ENCODE data around the gene ROR2.

ROR2 gene

GRCh38 chr9:91694081-91694870, 255.8 kb downstream of the ROR2 start:
- TF ChIP-seq, protein P1, sequence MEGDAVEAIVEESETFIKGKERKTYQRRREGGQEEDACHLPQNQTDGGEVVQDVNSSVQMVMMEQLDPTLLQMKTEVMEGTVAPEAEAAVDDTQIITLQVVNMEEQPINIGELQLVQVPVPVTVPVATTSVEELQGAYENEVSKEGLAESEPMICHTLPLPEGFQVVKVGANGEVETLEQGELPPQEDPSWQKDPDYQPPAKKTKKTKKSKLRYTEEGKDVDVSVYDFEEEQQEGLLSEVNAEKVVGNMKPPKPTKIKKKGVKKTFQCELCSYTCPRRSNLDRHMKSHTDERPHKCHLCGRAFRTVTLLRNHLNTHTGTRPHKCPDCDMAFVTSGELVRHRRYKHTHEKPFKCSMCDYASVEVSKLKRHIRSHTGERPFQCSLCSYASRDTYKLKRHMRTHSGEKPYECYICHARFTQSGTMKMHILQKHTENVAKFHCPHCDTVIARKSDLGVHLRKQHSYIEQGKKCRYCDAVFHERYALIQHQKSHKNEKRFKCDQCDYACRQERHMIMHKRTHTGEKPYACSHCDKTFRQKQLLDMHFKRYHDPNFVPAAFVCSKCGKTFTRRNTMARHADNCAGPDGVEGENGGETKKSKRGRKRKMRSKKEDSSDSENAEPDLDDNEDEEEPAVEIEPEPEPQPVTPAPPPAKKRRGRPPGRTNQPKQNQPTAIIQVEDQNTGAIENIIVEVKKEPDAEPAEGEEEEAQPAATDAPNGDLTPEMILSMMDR (IDR thresholded peaks at IDR 0.05), result no peak

DNA sequence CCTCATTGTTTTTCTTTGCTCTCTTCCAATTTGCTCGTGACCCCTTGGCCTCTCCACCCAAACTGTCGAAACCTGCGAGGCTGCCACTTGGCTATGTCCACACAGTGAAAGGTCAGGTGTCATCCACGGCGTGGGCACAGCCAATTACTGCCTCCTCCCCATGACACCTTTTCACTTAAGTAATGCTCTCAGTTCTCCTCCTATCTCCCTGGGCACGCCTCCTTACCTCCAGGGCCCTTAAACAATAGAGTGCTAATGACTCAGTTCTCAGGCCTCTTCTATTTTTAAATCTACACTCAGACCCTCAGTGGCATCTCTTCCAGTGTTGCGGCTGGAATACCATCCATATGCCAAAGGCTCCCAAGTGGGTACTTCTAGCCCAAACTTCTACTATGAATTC, 256.8 kb downstream of the ROR2 start:
- TF ChIP-seq, protein P1 (IDR thresholded peaks at IDR 0.05), result no peak

GRCh38 chr9:91690540-91691249, 259.3 kb downstream of the ROR2 start:
- TF ChIP-seq, protein P1 (IDR thresholded peaks at IDR 0.05), result no peak

- TF ChIP-seq, protein P1 (IDR thresholded peaks at IDR 0.05), result no peak
Measured at GRCh38 chr9:91689006-91689405, 261.0 kb downstream of the ROR2 start.

DNA sequence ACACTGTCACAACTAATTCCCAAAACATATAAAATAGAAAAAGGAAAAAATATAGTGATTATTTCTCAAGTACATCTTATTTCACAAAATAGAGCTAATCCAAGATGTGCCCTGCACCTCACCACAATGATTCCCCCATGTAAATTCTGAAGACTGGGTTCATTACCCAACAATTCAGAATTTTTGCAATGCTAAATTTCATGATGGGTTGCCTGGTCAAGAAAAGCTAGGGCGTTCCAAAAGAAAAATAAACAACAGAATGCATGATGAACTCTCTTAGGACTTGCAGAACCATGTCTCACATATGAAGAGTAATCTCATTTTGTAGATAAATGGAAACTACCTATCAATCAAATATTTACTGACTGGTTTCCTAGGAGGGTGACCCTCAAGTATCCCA, 266.8 kb downstream of the ROR2 start:
- TF ChIP-seq, protein P1 (IDR thresholded peaks at IDR 0.05), result no peak

- TF ChIP-seq, protein P1 (IDR thresholded peaks at IDR 0.05), result no peak
Measured at GRCh38 chr9:91682806-91683205, 267.2 kb downstream of the ROR2 start.

GRCh38 chr9:91681461-91682305, 268.3 kb downstream of the ROR2 start:
- TF ChIP-seq, protein P1 (IDR thresholded peaks at IDR 0.05), result peak; percentile 67
